Kidney (tissue), 14 donors: ENCODE data around the gene KLHL5. TPM values are rescaled to one million over a fixed set of nuclear protein-coding genes. Genes with fewer than 3 reads are reported as not detected.

Experiments used
- DNase-seq, 5 donors: peaks; one replicate each; pipeline ENCODE4 v3.0.0-alpha.2; 2013 to 2020
- FAIRE-seq: peaks from 2 replicates; lab custom pipeline; 2012; peaks lifted over from hg19 to GRCh38; lab: Jason Lieb, UNC
- H3K27ac ChIP-seq, 2 donors: one replicate each; pipeline ENCODE4 v1.7.0; 2013; ENCODE audit warnings: low read depth in 2 of 2, low read length in 2 of 2, inconsistent platforms in 1 of 2
- H3K27me3 ChIP-seq: one replicate; pipeline ENCODE4 v1.7.1; 2013; ENCODE audit warnings: low read length, inconsistent platforms; ENCODE audit not compliant: control insufficient read depth, insufficient read depth
- H3K36me3 ChIP-seq, 3 donors: one replicate each; pipeline versions ENCODE4 v1.7.0 to v1.7.1; 2013; ENCODE audit warnings: low read length in 3 of 3, control low read depth in 1 of 3, inconsistent platforms in 1 of 3; ENCODE audit not compliant: insufficient read depth in 3 of 3, control insufficient read depth in 2 of 3
- H3K4me1 ChIP-seq, 3 donors: one replicate each; pipeline versions ENCODE4 v1.7.0 to v1.7.1; 2013; ENCODE audit warnings: low read length in 3 of 3, inconsistent platforms in 1 of 3, low read depth in 1 of 3; ENCODE audit not compliant: control insufficient read depth in 2 of 3, insufficient read depth in 2 of 3
- H3K4me3 ChIP-seq, 3 donors: one replicate each; pipeline versions ENCODE4 v1.7.0 to v1.8.1; 2013; ENCODE audit warnings: low read length in 3 of 3, control low read depth in 1 of 3, inconsistent platforms in 1 of 3
- H3K9ac ChIP-seq, 3 donors: one replicate each; pipeline versions ENCODE4 v1.7.0 to v1.7.1; 2013; ENCODE audit warnings: low read length in 3 of 3, control low read depth in 1 of 3, inconsistent platforms in 1 of 3
- H3K9me3 ChIP-seq, 3 donors: one replicate each; pipeline versions ENCODE4 v1.7.0 to v1.7.1; 2013; ENCODE audit warnings: low read length in 3 of 3, control low read depth in 1 of 3, inconsistent platforms in 1 of 3; ENCODE audit not compliant: control insufficient read depth in 2 of 3, insufficient read depth in 1 of 3
- CTCF ChIP-seq: IDR thresholded peaks from 3 replicates; pipeline ENCODE4 v1.5.1; 2012; ENCODE audit warnings: mild to moderate bottlenecking, moderate library complexity, borderline replicate concordance; ENCODE audit not compliant: insufficient read depth; ENCODE audit errors: extremely low read depth
- intact Hi-C: fragments of 100-400 bp; cut with DNase I; formaldehyde crosslinking; loops from one replicate; pipeline ENCODE4 v1.11.1; 2022
- polyA plus RNA-seq: library from polyadenylated mRNA; stranded (reverse); fragments of 350-450 nt; fragmentation: Illumina TruSeq; extraction: RNeasy Lipid Tissue Mini Kit (QIAGEN cat#74804); gene quantifications from one replicate; pipeline ENCODE4 v1.2.3, GENCODE V29; 2014; ENCODE audit warnings: low read depth, low replicate concordance; ENCODE audit not compliant: insufficient read depth
- total RNA-seq: library from RNA; stranded (reverse); fragmentation: NEBNext Ultra II Directional; extraction: Animal tissue kit (Norgen Biotek cat#: 25700); gene quantifications from one replicate; pipeline ENCODE4 v1.2.1, GENCODE V29; 2021
- donor health status: control.
- donor health status: control.
- donor health status: control.
- donor health status: control.
- donor health status: control.
- donor health status: DM: yes; HTN: yes; CAD: no.
- donor health status: Normal renal cell carcinoma (clear cell type).

Gene KLHL5
- total and polyA plus RNA-seq, 2 donors from 2014 or later = 12.2 to 47.8 TPM

GRCh38 chr4:39157520-39157919, 95.5 kb downstream of the KLHL5 start:
- Histone ChIP-seq H3K4me1 (no peaks in the 10 kb centered on the region), H3K27ac (no peak overlapping the region), H3K36me3 (no peaks in the 10 kb centered on the region), H3K9ac (no peak overlapping the region), H3K9me3 (no peaks in the 10 kb centered on the region), H3K27me3 (no peaks in the 10 kb centered on the region), H3K4me3 (no peak overlapping the region)
- FAIRE-seq (no peak), DNase-seq (no peak)
- TF ChIP-seq CTCF = no peak
- intact Hi-C loops = no loop called here

- Histone ChIP-seq H3K4me3 (no peak overlapping the region), H3K9ac (no peak overlapping the region), H3K4me1 (no peaks in the 10 kb centered on the region), H3K27ac (no peak overlapping the region), H3K36me3 (no peaks in the 10 kb centered on the region), H3K9me3 (peaks cover 0 to 3% (median 0%) of the 10 kb centered on the region in 3 donors), H3K27me3 (no peaks in the 10 kb centered on the region)
- FAIRE-seq (no peak), DNase-seq (no peak)
- TF ChIP-seq CTCF = no peak
- intact Hi-C loops = no loop called here
These were observed 104.1 kb downstream of the KLHL5 start for GRCh38 chr4:39166177-39166576.

DNA sequence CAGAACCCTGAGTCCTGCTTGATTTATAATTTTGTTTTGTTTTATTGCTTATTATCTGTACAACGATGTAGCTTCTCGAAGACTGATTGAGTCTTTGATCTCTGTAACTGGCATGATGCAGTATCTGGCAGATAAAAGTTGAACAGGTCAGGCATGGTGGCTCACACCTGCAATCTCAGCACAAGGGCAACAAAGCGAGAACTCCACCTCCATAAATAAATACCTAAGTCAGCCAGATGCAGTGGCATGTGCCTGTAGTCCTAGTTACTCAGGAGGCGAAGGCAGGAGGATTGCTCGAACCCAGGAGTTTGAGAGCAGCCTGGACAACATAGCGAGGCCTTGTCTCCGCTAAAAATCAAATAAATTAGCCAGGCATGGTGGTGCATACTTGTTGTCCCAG, 104.6 kb downstream of the KLHL5 start:
- H3K4me1 ChIP-seq = no peaks in the 10 kb centered on the region
- no peak overlapping the region for H3K4me3 ChIP-seq
- no peak overlapping the region for H3K27ac ChIP-seq
- DNase-seq (no peak), FAIRE-seq (no peak)
- H3K36me3 ChIP-seq = no peaks in the 10 kb centered on the region
- TF ChIP-seq CTCF = no peak
- H3K27me3 ChIP-seq = no peaks in the 10 kb centered on the region
- no peak overlapping the region for H3K9ac ChIP-seq
- H3K9me3 ChIP-seq = peaks cover 0 to 3% (median 0%) of the 10 kb centered on the region in 3 donors
- intact Hi-C loops = no loop called here

DNA sequence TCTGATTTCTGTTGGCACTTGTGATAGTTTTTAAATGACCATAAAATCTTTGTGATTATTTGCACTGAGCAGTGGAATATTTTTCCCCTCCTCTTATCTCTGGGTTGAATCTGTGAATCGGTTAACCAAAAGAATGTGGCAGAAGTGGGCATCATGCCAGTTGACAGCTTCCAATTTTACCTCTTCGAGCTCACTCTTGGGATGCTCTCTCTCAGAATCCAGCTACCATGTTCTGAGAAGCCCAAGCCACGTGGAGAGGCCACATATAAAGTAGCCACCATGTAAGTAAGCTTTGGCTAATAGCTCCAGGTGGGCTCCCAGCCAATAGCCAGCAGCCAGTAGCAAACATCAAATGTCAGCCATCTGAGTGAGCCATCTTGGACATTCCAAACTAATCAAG, 107.4 kb downstream of the KLHL5 start:
- no peak for TF ChIP-seq CTCF
- no peak overlapping the region for H3K4me3 ChIP-seq
- H3K27me3 ChIP-seq = no peaks in the 10 kb centered on the region
- intact Hi-C loops = no loop called here
- no peaks in the 10 kb centered on the region for H3K4me1 ChIP-seq
- H3K9ac ChIP-seq = no peak overlapping the region
- no peak overlapping the region for H3K27ac ChIP-seq
- peaks cover 0 to 3% (median 0%) of the 10 kb centered on the region in 3 donors for H3K9me3 ChIP-seq
- FAIRE-seq = no peak
- no peak for DNase-seq
- H3K36me3 ChIP-seq = no peaks in the 10 kb centered on the region
